Lung (tissue), 12 donors: ENCODE results near the gene HOXC9. TPM values are rescaled to one million over a fixed set of nuclear protein-coding genes. Genes with fewer than 3 reads are reported as not detected.

Source experiments
- ATAC-seq: fragments of 200-7000 bp; cut with Tn5 transposase; one replicate; pipeline ENCODE4 v1.9.1; 2020; ENCODE audit warnings: moderate number of reproducible peaks; ENCODE audit not compliant: insufficient read depth, low FRiP score
- DNase-seq, 3 donors: peaks; one replicate each; pipeline ENCODE4 v3.0.0-alpha.2; 2013 to 2017
- H3K27ac ChIP-seq, 2 donors: one replicate each; pipeline ENCODE4 v1.5.1; 2013; ENCODE audit warnings: mild to moderate bottlenecking in 2 of 2, moderate library complexity in 2 of 2, control low read depth in 1 of 2, inconsistent platforms in 1 of 2, low read depth in 1 of 2, low read length in 1 of 2
- H3K27me3 ChIP-seq, 3 donors: one replicate each; pipeline ENCODE4 v1.5.1; 2013; ENCODE audit warnings: low read length in 2 of 3; ENCODE audit not compliant: control insufficient read depth in 3 of 3, insufficient read depth in 3 of 3
- H3K36me3 ChIP-seq, 4 donors: one replicate each; pipeline ENCODE4 v1.5.1; 2013; ENCODE audit warnings: low read length in 4 of 4, mild to moderate bottlenecking in 1 of 4, moderate library complexity in 1 of 4; ENCODE audit not compliant: control insufficient read depth in 4 of 4, insufficient read depth in 4 of 4
- H3K4me1 ChIP-seq, 5 donors: one replicate each; pipeline ENCODE4 v1.5.1; 2013; ENCODE audit warnings: low read length in 5 of 5, mild to moderate bottlenecking in 2 of 5, moderate library complexity in 1 of 5; ENCODE audit not compliant: control insufficient read depth in 5 of 5, insufficient read depth in 5 of 5
- H3K4me3 ChIP-seq: one replicate; pipeline ENCODE4 v1.5.1; 2013; ENCODE audit warnings: mild to moderate bottlenecking, control low read depth, moderate library complexity
- H3K9ac ChIP-seq, 2 donors: one replicate each; pipeline ENCODE4 v1.5.1; 2013; ENCODE audit warnings: low read length in 2 of 2, control low read depth in 1 of 2; ENCODE audit not compliant: insufficient read depth in 1 of 2
- H3K9me3 ChIP-seq, 4 donors: one replicate each; pipeline ENCODE4 v1.5.1; 2013; ENCODE audit warnings: low read length in 3 of 4, mild to moderate bottlenecking in 1 of 4, moderate library complexity in 1 of 4; ENCODE audit not compliant: control insufficient read depth in 4 of 4, insufficient read depth in 3 of 4
- WGBS, 2 donors: extraction: QIAGEN DNeasy Blood & Tissue Kit; methylation state at CpG; one replicate each; pipeline ENCODE4 v1.1.7; 2013; 5-methylcytosine and 5-hydroxymethylcytosine counted together
- polyA plus RNA-seq, 2 donors: library from polyadenylated mRNA; stranded (reverse); fragments of 200-250 nt; gene quantifications; one replicate each; pipeline ENCODE4 v1.2.1, GENCODE V29; 2013
- total RNA-seq, 2 donors: library from RNA; depleted of rRNA in 1 of 2; stranded (reverse); fragments of >200 nt in 1 of 2; gene quantifications; one replicate each; pipeline ENCODE4 v1.2.1, GENCODE V29; 2014 to 2021
- TF ChIP-seq, protein P1 (sequence below): IDR thresholded peaks from 2 replicates; pipeline ENCODE4 v1.5.1; 2012; ENCODE audit warnings: mild to moderate bottlenecking; ENCODE audit errors: control extremely low read depth, extremely low read depth
- donor health status: control.
- donor health status: control.
- donor health status: Bipolar disorder and iron deficiency.
- donor health status: healthy.
- donor health status: DM: yes; HTN: yes; CAD: no.

Gene HOXC9
- total and polyA plus RNA-seq, 4 donors = 0.08 to 0.18 TPM; not detected in 2

GRCh38 chr12:54030889-54031471 lies 31.0 kb downstream of the HOXC9 start:
- Histone ChIP-seq H3K27me3 (peaks cover 17 to 85% (median 66%) of the 10 kb centered on the region in 3 donors), H3K27ac (no peak overlapping the region), H3K36me3 (peaks cover 0 to 1% (median 0%) of the 10 kb centered on the region in 4 donors), H3K4me3 (no peak overlapping the region), H3K9ac (no peak overlapping the region), H3K9me3 (peaks cover 0 to 11% (median 0%) of the 10 kb centered on the region in 4 donors), H3K4me1 (peaks cover 0 to 19% (median 0%) of the 10 kb centered on the region in 5 donors)
- peak in 2 of 3 donors; percentile 74 to 81 for DNase-seq
- no peak for ATAC-seq
- TF ChIP-seq, protein P1, sequence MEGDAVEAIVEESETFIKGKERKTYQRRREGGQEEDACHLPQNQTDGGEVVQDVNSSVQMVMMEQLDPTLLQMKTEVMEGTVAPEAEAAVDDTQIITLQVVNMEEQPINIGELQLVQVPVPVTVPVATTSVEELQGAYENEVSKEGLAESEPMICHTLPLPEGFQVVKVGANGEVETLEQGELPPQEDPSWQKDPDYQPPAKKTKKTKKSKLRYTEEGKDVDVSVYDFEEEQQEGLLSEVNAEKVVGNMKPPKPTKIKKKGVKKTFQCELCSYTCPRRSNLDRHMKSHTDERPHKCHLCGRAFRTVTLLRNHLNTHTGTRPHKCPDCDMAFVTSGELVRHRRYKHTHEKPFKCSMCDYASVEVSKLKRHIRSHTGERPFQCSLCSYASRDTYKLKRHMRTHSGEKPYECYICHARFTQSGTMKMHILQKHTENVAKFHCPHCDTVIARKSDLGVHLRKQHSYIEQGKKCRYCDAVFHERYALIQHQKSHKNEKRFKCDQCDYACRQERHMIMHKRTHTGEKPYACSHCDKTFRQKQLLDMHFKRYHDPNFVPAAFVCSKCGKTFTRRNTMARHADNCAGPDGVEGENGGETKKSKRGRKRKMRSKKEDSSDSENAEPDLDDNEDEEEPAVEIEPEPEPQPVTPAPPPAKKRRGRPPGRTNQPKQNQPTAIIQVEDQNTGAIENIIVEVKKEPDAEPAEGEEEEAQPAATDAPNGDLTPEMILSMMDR = no peak
- WGBS, 2 donors = 3 to 10% methylated on average over 46 of the region's 46 CpGs

GRCh38 chr12:54031480-54031879 lies 31.5 kb downstream of the HOXC9 start:
- DNase-seq = no peak

DNA sequence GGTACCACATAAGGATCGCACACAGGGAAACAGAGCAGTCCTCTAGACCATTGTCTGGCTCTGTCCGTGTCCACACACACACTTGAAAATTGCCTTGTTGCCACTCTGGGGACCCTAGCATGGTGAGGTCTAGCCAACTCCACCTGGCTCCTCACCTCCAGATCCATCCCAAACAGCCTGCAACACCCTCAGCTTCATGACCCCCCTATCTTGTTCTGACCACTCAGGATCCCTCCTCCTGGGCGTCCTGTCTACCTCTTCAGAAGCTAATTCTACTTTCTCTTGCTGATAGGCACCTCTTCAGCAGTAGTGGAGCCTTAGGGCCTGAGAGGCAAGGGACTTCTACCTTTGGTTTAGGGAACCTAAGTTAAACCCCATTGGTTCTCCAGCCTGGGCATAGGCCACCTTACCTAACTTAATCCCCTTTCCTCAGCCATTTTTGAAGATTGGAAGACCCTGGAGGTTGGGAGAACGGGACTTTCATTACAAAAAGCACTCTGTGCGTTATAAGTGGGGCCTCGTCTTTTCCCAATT lies 32.2 kb downstream of the HOXC9 start:
- peak overlapping the region in 1 of 2 donors; percentile 19 for H3K9ac ChIP-seq
- TF ChIP-seq, protein P1 = no peak
- H3K9me3 ChIP-seq = peaks cover 0 to 14% (median 0%) of the 10 kb centered on the region in 4 donors
- H3K27me3 ChIP-seq = peaks cover 17 to 73% (median 65%) of the 10 kb centered on the region in 3 donors
- H3K4me3 ChIP-seq = no peak overlapping the region
- no peak for ATAC-seq
- peaks cover 0 to 18% (median 0%) of the 10 kb centered on the region in 5 donors for H3K4me1 ChIP-seq
- peaks cover 0 to 1% (median 0%) of the 10 kb centered on the region in 4 donors for H3K36me3 ChIP-seq
- no peak overlapping the region for H3K27ac ChIP-seq
- 36 to 39% methylated on average over 6 of the region's 6 CpGs for WGBS, 2 donors
- DNase-seq = no peak

More at GRCh38 chr12:54031480-54031879, 31.5 kb downstream of the HOXC9 start:
- Histone ChIP-seq H3K9ac (no peak overlapping the region), H3K4me1 (peaks cover 0 to 18% (median 0%) of the 10 kb centered on the region in 5 donors), H3K27ac (no peak overlapping the region), H3K36me3 (peaks cover 0 to 1% (median 0%) of the 10 kb centered on the region in 4 donors), H3K9me3 (peaks cover 0 to 11% (median 0%) of the 10 kb centered on the region in 4 donors), H3K4me3 (no peak overlapping the region), H3K27me3 (peaks cover 17 to 80% (median 66%) of the 10 kb centered on the region in 3 donors)
- WGBS, 2 donors = 35 to 39% methylated on average over 16 of the region's 16 CpGs
- TF ChIP-seq, protein P1 = no peak
- no peak for ATAC-seq
